Measurements from ENCODE around the gene CRABP2.

- TF ChIP-seq CTCF (conservative IDR thresholded peaks at IDR 0.05) = no peak
- no peak for TF ChIP-seq ZFX (IDR thresholded peaks at IDR 0.05)
Observed at GRCh38 chr1:156668801-156669637, 36.4 kb downstream of the CRABP2 start.
